NK-92 treated with Interleukin-12 subunit alpha and Interleukin-12 subunit beta, amount 100 ng/mL, for 24 hours (cell line): Measurements from ENCODE around the gene DIS3L2.

Source experiments
- DNase-seq: peaks from one replicate; lab custom pipeline; 2025; lab: John Stamatoyannopoulos, UW

Gene DIS3L2, protein sequence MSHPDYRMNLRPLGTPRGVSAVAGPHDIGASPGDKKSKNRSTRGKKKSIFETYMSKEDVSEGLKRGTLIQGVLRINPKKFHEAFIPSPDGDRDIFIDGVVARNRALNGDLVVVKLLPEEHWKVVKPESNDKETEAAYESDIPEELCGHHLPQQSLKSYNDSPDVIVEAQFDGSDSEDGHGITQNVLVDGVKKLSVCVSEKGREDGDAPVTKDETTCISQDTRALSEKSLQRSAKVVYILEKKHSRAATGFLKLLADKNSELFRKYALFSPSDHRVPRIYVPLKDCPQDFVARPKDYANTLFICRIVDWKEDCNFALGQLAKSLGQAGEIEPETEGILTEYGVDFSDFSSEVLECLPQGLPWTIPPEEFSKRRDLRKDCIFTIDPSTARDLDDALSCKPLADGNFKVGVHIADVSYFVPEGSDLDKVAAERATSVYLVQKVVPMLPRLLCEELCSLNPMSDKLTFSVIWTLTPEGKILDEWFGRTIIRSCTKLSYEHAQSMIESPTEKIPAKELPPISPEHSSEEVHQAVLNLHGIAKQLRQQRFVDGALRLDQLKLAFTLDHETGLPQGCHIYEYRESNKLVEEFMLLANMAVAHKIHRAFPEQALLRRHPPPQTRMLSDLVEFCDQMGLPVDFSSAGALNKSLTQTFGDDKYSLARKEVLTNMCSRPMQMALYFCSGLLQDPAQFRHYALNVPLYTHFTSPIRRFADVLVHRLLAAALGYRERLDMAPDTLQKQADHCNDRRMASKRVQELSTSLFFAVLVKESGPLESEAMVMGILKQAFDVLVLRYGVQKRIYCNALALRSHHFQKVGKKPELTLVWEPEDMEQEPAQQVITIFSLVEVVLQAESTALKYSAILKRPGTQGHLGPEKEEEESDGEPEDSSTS

DNA sequence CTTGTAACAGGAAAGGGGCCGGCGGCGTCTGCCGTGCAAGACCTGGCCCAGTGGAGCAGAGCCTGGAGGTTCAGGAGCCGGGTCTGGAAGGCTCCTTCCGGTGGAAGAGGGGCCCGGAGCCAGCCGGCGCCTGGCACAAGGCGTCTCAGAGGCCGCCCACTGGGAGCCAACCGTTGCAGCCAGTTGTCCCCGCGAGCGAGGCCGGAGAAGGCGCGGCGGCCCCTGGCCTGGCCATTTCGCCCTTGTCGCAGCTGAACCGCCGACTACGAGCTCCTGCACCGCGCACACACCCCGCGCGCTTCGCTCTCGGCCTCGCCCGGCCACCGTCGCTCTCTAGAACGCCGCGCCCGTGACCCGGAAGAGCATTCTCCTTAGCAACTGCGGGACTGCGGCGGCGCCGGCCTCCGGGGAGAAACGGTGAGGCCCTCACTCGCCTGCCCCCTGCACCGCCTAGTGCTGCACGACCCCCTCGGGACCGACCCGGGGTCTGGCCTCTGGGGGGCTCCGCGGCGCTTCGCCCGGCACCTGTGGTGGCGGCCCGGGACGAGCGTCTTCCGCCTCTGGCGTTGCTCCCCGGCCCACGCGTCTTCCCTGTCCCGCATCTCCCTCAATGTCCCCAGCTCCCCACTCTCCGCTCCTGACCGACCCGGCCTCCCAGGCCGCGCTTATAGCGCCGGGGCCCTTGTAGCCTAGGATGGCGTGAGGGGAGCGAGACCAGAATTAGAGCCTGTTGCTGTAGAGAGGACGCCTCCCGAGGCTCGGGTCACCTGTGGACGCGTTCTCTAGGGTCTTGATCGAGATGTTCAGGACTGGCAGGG is at the start of gene DIS3L2:
TSS of gene DIS3L2 (plus strand) at position 365 of the 818 bp plus-strand sequence. CDS start 53,215 bp downstream, outside the sequence.
- peak; percentile 69 for DNase-seq

- DNase-seq = no peak
Measured at GRCh38 chr2:231914077-231914690, 47.3 kb upstream of the DIS3L2 start.

DNA sequence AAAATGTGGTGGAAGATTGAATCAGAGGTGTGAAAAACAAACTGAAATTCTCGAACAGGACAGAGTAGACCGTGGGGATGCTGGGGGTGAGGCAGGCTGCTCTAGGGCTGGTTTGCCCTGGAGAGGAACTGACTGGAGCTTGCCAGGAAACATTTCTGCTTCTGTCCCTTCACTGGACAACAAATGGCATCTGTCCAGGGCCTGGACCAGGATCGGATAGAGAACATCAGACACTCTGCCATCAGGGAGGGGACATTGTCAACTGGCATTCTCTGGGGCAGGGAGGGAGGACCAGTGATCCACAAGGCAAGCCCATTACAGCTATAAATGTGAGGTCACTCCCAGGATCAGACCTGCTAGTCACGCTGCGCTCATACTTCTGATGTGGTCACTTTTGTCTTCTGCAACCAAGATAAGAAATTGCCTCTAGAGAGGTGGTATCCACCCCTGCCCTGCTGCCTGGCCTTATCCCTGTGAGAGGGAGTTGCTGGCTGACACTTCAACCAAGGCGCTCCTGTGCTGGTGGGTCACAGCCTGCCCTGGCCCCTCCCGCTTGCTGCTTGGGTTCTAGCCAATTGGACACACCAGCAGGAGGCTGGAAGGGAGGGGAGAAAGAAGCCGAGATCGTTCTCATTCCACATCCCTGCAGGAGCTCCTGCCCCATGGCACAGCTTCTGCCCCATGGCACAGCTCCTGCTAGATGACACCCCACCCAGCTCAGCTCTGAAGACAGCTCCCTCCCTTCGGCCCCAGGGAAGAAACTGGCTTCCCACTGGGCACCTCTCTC is 44.0 kb upstream of the DIS3L2 start:
- DNase-seq = no peak

DNA sequence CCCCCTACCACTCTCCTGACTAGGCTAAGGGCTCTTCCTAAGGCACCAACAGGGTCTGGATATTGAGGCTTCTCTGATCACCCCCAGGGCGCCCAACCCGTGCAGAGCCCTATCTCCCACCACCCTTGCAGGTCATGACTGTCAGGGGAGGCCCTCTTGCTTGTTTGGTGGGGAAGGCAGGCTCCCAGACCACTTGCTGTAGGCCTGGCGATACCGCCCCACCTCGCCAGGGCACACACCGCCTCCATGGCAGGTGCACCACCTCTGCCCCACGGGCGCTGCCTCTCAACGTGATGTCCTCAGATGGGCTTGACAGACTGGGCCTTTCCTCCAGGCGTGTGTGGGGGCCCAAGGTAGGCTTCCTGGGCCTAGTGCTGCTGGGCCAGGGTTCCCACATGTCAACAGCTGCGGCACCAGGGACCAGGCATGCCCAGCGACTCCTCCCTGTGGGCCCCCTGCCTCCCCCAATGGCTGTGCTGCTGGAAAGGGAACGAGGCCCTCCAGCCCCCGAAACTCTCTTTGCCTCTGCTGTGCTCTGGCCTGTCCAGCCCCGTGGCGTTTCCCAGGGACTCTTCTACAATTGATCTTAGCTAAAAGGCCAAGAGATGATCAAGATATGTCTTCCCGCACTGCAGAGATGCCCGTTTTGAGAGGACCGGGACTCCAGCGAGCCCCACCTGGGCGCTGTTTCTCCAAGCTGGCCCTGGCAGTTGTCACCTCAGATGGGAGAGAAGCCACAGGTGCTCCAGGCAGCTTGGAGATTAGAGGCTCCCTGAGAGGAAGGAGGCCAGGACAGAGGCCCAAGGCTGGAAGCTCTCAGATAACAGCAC is 42.8 kb upstream of the DIS3L2 start:
- DNase-seq = no peak

DNA sequence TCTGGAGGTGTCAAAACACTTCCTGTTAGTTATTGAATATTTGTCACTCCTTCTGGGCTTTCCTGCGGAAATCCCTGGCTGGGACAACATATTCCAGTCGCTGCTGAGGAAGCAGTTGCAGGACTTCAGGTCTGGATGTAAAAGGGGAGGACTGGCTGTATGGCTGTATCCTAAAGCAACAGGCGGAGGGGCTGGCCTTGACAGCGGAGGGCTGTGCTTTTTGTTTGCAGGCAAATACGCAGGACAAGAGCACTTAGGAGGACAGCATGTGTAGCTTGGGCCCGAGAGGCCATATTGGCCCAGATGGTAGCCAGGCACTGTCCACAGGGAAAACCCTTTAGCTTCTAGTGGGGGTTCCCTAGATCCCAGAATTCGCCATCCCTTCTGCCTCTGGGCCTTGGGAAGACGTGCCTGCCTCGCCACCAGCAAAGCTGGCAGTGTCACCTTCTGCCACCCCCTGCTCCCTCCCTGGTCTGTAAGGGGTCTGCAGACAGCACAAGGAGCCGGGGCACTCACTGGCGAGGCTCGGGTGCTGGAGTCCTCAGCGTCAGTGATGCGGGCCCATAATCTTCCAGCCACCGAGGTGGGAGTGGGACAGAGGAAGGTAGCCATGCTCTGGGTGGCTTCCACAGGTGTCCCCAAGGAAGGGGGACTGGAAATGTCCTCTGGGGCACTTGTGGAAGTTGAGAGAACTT is 42.0 kb upstream of the DIS3L2 start:
- no peak for DNase-seq

- DNase-seq = no peak
Measured at GRCh38 chr2:231920366-231920765, 41.1 kb upstream of the DIS3L2 start.

DNA sequence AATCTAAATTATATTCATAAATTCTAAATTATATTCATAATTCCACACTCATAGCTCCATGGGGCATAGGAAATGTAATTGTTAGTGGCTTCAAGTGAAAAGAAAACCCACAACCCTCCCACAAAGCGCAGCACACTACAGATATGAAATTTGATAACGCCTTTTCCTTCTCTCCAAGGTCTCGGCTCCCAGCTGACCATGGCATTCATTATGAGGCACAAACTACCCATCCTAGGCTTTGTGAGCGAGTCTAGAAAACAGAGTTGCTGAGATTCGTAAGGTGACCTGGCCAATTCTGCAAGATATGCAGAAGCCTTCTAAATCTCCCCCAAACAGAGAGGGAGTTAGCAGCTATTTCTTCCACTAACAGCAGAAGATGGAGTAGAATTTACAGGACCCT is 40.7 kb upstream of the DIS3L2 start:
- DNase-seq = no peak

- no peak for DNase-seq
Measured at GRCh38 chr2:231922311-231923009, 39.1 kb upstream of the DIS3L2 start.

DNA sequence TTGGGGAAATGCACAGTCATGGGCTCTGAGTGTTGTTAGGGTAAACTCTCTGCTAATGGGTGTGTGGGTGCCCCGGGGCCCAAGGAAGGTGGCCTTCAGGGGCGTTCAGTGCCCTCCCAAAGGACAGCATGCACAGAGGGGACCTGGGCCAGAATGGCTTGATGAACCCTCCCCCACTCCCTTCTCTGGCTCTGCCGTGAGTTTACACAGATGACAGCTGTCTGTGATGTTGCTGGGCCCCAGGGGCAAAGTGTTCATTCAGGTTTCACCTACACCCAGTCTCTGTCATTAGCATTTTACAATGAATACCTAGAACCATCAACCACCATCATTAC is 38.5 kb upstream of the DIS3L2 start:
- no peak for DNase-seq

DNA sequence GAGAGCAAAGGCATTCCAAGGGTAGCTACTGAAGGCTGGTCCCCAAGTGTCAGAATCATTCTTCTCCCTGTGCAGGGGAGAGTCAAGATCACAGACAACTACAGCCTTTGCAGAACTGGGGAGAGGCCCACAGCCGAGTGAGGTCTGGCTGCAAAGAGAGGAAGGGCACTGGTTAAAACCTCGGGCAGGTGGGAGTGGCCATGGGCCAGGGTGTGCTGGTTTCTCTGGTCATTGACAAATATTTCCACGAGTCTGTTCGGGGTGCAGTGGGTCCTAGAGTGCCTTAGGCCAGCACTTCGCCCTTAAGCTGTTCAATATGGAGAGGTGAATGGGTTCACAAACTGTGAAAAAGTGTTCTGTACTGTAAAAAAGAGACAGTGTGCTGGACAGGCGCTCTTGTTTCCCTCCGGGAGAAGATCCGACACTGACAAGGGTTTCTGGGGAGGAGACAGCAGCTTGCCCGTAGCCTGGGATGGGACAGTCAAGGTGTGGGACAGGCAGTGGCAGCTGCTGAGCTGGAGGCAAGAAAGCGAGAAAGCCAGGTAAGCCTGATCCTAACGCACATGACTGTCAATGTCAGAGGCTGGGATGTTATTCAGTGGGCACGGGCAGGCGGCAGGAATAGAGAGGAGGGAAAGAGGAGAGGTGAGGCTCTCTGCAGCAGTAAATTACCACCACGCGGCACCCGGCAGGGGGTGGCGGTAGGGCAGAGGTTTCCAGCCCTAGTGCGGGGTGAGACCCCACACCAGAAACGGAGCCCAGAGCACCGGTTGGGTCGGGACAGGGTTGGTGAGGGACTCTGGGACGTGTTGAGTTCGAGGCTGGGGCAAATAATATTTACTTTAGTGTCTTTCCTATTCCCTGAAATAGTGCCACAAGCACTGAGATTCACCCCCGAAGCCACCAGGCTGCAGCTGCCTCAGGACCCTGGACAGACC is 37.3 kb upstream of the DIS3L2 start:
- no peak for DNase-seq

DNA sequence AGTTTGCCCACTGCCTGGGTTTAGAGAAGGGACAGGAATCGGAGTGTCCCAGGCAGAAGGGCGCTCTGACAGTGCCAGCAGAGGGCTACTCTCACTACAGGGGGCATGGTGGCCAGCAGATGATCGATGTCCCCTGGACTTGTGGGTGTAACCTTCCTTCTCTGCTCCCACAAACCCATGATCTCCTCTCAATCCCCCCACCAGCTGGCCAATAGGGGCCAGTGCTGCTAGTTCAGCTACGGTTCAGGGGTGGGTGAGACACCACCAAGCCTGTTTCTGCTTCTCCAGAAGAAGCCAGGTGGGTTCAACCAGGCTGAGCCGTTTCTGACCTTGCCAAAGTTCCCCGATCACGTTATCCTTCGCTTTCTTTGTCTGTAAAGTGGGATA is 36.6 kb upstream of the DIS3L2 start:
- no peak for DNase-seq

DNA sequence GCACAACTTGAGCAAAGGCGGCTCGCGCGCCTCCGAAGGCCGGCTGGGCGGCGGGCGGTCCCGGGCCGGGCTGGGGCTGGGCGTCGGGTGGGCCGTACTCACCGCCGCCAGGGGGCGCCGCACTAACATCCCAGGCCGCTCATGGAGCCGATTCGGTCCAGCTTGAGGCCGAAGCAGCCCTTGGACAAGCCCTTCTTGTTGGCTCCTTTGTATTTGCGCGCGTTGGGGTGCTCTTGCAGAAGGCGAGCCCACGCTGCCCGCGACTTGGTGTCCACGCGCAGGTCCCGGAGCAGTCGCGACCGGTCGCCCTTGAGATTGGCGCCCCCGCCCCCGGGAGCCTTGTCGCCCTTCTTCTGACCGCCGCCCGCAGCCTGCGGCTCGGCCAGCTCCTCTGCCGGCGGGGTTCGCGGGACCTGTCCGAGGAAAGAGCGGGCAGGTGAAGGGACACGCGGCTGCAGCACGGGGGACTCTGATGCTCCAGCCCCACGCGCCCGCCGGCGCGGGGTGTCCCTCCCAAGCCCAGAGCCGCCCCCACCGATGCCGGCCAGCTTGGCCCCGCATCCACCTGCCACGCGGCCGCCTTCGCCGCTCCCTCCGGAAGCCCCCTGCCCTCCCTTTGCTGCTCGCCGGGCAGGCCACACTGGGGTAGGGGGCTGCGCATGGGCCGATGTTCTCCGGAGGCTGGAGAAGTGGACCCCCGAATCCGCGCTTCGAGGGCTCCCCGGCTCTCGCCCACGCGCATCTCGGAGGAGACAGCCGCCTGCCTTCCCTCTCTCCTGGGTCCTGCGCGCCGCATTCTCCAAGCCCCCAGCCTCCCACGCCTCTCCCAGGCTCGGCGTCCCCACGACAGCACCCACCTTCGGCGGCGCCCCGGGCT is 36.0 kb upstream of the DIS3L2 start:
- DNase-seq = no peak

GRCh38 chr2:231926180-231926741 is 35.3 kb upstream of the DIS3L2 start, which contains the start of gene NPPC:
NPPC (minus strand) TSS chr2:231926396; CDS start chr2:231926249, 147 bp downstream.
- no peak for DNase-seq

DNA sequence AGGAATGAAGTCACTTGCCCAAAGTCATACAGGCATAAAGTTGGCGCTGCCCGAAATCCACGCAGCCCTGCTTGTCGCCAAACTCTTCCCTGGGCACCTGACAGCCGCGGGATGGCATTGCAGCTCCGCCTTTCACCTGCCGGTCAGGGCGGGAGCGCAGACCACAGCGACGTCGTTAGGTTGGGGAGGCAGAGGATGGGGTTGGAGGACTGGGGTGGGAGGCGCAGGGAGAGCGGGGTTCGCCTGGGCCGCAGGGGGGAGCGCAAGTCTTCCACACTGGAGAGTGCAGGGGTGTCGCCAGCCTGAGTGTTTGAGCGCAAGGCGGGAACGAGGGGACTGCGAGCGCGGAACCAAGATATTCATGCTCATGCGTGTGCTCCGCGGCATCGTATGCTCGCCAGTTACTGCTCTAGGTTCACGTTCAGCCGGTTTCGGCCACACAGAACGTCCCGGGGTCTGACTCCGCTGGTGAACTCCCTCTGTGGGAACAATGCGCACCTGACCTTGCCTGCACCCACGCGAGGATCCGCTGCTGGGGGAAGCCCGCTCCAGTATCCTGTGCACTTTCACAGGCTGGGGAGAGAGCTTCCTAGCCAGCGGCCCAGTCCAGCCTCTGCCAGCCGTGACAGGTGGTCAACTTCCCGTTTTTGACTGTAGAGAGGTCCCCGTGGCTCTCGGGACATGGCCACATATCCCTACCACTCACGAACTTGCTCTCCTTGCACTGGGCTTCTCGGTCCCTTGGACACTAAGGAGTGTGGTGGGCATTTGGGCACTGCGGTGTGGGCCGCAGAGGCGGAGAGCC is 34.5 kb upstream of the DIS3L2 start:
- no peak for DNase-seq

- DNase-seq = no peak
Measured at GRCh38 chr2:231927566-231927890, 34.0 kb upstream of the DIS3L2 start.

- no peak for DNase-seq
Measured at GRCh38 chr2:231928481-231928880, 33.0 kb upstream of the DIS3L2 start.
